Measurements from ENCODE around the gene ST6GALNAC3. TPM values are rescaled to one million over a fixed set of nuclear protein-coding genes. Genes with fewer than 3 reads are reported as not detected.

The ST6GALNAC3 gene
- polyA plus RNA-seq, 4 donors: under 0.01 to 21.7 (median 2.6) TPM

- Histone ChIP-seq H3K27ac (ENCODE audit: low read depth in 1 of 3, low read length in 2 of 3) (no peak overlapping the region), H3K36me3 (ENCODE audit: control insufficient read depth in 3 of 3, insufficient read depth in 2 of 3, low read depth in 1 of 3, low read length in 3 of 3) (no peaks in the 10 kb centered on the region), H3K27me3 (ENCODE audit: control insufficient read depth in 3 of 3, insufficient read depth in 3 of 3, low read length in 3 of 3) (no peaks in the 10 kb centered on the region), H3K9me3 (ENCODE audit: control insufficient read depth in 2 of 2, insufficient read depth in 1 of 2, low read depth in 1 of 2, low read length in 1 of 2) (no peaks in the 10 kb centered on the region), H3K4me1 (ENCODE audit: control insufficient read depth in 3 of 3, insufficient read depth in 2 of 3, low read depth in 1 of 3, low read length in 2 of 3) (no peaks in the 10 kb centered on the region), H3K4me3 (ENCODE audit: low read depth in 1 of 3, low read length in 3 of 3) (no peak overlapping the region)
- WGBS, 3 donors: 68 to 80% (median 77%) methylated on average over 3 of the region's 3 CpGs
- DNase-seq: no peak
- no peak for FAIRE-seq
These were observed 502.5 kb downstream of the ST6GALNAC3 start for GRCh38 chr1:76576876-76577524.

GRCh38 chr1:76577525-76578185 is 503.1 kb downstream of the ST6GALNAC3 start:
- Histone ChIP-seq H3K4me1 (ENCODE audit: control insufficient read depth in 3 of 3, insufficient read depth in 2 of 3, low read depth in 1 of 3, low read length in 2 of 3) (no peaks in the 10 kb centered on the region), H3K9me3 (ENCODE audit: control insufficient read depth in 2 of 2, insufficient read depth in 1 of 2, low read depth in 1 of 2, low read length in 1 of 2) (no peaks in the 10 kb centered on the region), H3K4me3 (ENCODE audit: low read depth in 1 of 3, low read length in 3 of 3) (no peak overlapping the region), H3K27ac (ENCODE audit: low read depth in 1 of 3, low read length in 2 of 3) (no peak overlapping the region), H3K27me3 (ENCODE audit: control insufficient read depth in 3 of 3, insufficient read depth in 3 of 3, low read length in 3 of 3) (no peaks in the 10 kb centered on the region), H3K36me3 (ENCODE audit: control insufficient read depth in 3 of 3, insufficient read depth in 2 of 3, low read depth in 1 of 3, low read length in 3 of 3) (no peaks in the 10 kb centered on the region)
- no peak for FAIRE-seq
- 72 to 94% (median 82%) methylated on average over 3 of the region's 3 CpGs for WGBS, 3 donors
- no peak for DNase-seq

DNA sequence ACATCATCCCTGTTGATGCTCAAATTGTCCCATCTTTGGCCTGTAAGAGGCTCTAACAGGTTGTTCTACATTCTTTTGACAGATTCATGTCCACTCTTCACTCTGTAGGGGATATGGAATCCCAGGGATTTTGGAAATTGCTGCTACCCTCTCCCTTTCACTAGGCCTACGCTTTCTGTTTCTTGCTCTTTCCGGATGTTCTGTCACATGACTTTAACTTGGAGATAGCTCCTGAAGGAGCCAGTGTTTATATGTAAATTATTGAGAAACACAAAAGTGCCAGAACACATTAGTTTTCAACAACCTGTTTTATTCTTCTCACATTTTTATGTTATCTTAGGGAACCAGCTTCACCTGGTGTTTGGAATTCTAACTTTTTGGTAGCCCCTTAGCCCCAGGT is 505.7 kb downstream of the ST6GALNAC3 start:
- H3K4me1 ChIP-seq (ENCODE audit: control insufficient read depth in 3 of 3, insufficient read depth in 2 of 3, low read depth in 1 of 3, low read length in 2 of 3): no peaks in the 10 kb centered on the region
- DNase-seq: no peak
- no peaks in the 10 kb centered on the region for H3K9me3 ChIP-seq (ENCODE audit: control insufficient read depth in 2 of 2, insufficient read depth in 1 of 2, low read depth in 1 of 2, low read length in 1 of 2)
- no peak overlapping the region for H3K4me3 ChIP-seq (ENCODE audit: low read depth in 1 of 3, low read length in 3 of 3)
- FAIRE-seq: no peak
- H3K36me3 ChIP-seq (ENCODE audit: control insufficient read depth in 3 of 3, insufficient read depth in 2 of 3, low read depth in 1 of 3, low read length in 3 of 3): no peaks in the 10 kb centered on the region
- WGBS, 3 donors: 84 to 88% (median 85%) methylated on average over 2 of the region's 2 CpGs
- no peaks in the 10 kb centered on the region for H3K27me3 ChIP-seq (ENCODE audit: control insufficient read depth in 3 of 3, insufficient read depth in 3 of 3, low read length in 3 of 3)
- H3K27ac ChIP-seq (ENCODE audit: low read depth in 1 of 3, low read length in 2 of 3): no peak overlapping the region

DNA sequence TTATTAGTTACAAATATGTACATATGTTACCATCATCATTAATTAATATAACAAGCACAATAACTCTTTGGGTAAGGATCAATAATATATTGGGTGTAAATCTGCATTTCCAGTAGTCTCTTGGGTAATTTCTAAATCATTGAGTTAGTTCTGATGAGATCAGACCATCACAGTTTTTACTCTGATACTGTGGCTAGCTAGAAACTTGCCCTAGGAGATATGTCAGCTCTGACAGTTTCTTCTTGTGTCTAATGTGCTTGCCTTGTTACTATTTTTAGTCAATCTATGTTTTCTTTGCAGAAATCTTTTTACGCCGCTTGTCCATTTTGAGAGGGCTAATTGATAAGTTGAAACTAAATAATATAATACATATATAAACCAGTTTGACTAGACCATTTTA is 507.2 kb downstream of the ST6GALNAC3 start:
- Histone ChIP-seq H3K4me1 (ENCODE audit: control insufficient read depth in 3 of 3, insufficient read depth in 2 of 3, low read depth in 1 of 3, low read length in 2 of 3) (peaks cover 0 to 9% (median 0%) of the 10 kb centered on the region in 3 donors), H3K36me3 (ENCODE audit: control insufficient read depth in 3 of 3, insufficient read depth in 2 of 3, low read depth in 1 of 3, low read length in 3 of 3) (no peaks in the 10 kb centered on the region), H3K4me3 (ENCODE audit: low read depth in 1 of 3, low read length in 3 of 3) (no peak overlapping the region), H3K9me3 (ENCODE audit: control insufficient read depth in 2 of 2, insufficient read depth in 1 of 2, low read depth in 1 of 2, low read length in 1 of 2) (no peaks in the 10 kb centered on the region), H3K27me3 (ENCODE audit: control insufficient read depth in 3 of 3, insufficient read depth in 3 of 3, low read length in 3 of 3) (no peaks in the 10 kb centered on the region), H3K27ac (ENCODE audit: low read depth in 1 of 3, low read length in 2 of 3) (no peak overlapping the region)
- no peak for DNase-seq
- FAIRE-seq: no peak
- 97 to 100% (median 98%) methylated on average over 2 of the region's 2 CpGs for WGBS, 3 donors

DNA sequence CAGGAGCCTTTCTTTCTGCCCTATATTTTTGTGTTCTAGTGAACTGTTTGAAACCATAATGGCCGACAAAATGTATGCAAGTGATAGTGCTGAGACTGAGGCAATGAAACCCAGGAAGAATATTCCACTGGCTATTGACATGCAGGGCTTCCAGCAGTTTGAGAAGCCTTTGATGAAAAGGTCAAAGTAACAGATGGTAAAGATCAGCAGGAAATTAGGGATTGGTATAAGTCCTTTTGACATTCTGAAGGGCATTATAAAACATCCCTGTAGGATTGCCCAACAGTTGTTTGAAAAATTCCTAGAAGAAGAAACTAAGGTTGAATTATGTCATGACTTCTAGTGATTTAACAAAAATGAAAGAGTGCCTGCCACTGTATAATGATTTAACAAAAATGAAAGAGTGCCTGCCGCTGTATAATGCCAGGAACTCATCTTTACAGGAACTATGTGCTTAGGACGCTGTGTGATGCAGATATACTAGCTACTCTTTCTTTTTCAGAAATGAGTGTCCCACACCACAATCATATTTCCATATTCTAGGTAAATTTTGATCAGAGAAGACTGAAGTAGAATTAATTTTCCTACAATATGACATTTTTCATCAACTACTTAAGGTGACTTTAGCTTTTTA is 508.8 kb downstream of the ST6GALNAC3 start:
- Histone ChIP-seq H3K27me3 (ENCODE audit: control insufficient read depth in 3 of 3, insufficient read depth in 3 of 3, low read length in 3 of 3) (no peaks in the 10 kb centered on the region), H3K36me3 (ENCODE audit: control insufficient read depth in 3 of 3, insufficient read depth in 2 of 3, low read depth in 1 of 3, low read length in 3 of 3) (no peaks in the 10 kb centered on the region), H3K4me3 (ENCODE audit: low read depth in 1 of 3, low read length in 3 of 3) (no peak overlapping the region), H3K4me1 (ENCODE audit: control insufficient read depth in 3 of 3, insufficient read depth in 2 of 3, low read depth in 1 of 3, low read length in 2 of 3) (peaks cover 0 to 10% (median 0%) of the 10 kb centered on the region in 3 donors), H3K9me3 (ENCODE audit: control insufficient read depth in 2 of 2, insufficient read depth in 1 of 2, low read depth in 1 of 2, low read length in 1 of 2) (no peaks in the 10 kb centered on the region), H3K27ac (ENCODE audit: low read depth in 1 of 3, low read length in 2 of 3) (peak overlapping the region in 1 of 3 donors; percentile 20)
- FAIRE-seq (no peak), DNase-seq (no peak)
- WGBS, 3 donors: 81 to 87% (median 84%) methylated on average over 3 of the region's 3 CpGs

DNA sequence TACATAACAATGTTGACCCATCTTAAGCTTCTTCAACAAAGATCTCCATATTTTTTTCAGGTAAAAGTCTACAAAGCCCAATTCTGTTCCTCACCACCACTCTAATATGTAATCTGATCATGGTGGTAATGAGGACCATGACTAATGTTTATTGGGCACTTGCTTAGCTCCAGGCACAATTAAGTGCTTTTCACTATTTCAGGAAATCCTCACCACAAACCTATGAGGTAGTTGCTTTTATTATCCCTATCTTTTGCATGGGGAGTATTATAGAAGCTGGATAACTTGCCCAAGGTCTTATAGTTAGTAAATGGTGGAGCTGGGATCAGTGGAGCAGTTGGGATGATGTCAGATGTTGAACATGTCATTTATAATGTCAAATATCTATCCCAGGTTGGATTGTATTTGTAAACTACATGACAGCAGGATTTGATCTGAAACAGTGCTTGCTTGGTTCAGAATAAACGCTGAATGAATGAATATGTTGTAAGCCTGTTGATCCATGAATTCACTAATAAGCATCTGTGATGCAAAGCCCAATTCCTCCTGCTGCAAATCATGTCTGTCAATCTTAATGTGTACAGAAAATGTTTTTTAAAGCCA is 509.4 kb downstream of the ST6GALNAC3 start:
- no peak for DNase-seq
- H3K27me3 ChIP-seq (ENCODE audit: control insufficient read depth in 3 of 3, insufficient read depth in 3 of 3, low read length in 3 of 3): no peaks in the 10 kb centered on the region
- H3K4me1 ChIP-seq (ENCODE audit: control insufficient read depth in 3 of 3, insufficient read depth in 2 of 3, low read depth in 1 of 3, low read length in 2 of 3): peaks cover 0 to 10% (median 0%) of the 10 kb centered on the region in 3 donors
- WGBS, 3 donors: 78 to 93% (median 89%) methylated on average over 1 of the region's 1 CpG
- no peak for FAIRE-seq
- no peak overlapping the region for H3K27ac ChIP-seq (ENCODE audit: low read depth in 1 of 3, low read length in 2 of 3)
- no peaks in the 10 kb centered on the region for H3K36me3 ChIP-seq (ENCODE audit: control insufficient read depth in 3 of 3, insufficient read depth in 2 of 3, low read depth in 1 of 3, low read length in 3 of 3)
- H3K9me3 ChIP-seq (ENCODE audit: control insufficient read depth in 2 of 2, insufficient read depth in 1 of 2, low read depth in 1 of 2, low read length in 1 of 2): no peaks in the 10 kb centered on the region
- H3K4me3 ChIP-seq (ENCODE audit: low read depth in 1 of 3, low read length in 3 of 3): no peak overlapping the region

GRCh38 chr1:76585980-76586674 is 511.6 kb downstream of the ST6GALNAC3 start:
- H3K4me1 ChIP-seq (ENCODE audit: control insufficient read depth in 3 of 3, insufficient read depth in 2 of 3, low read depth in 1 of 3, low read length in 2 of 3): peaks cover 0 to 10% (median 0%) of the 10 kb centered on the region in 3 donors
- 47 to 67% (median 58%) methylated on average over 4 of the region's 4 CpGs for WGBS, 3 donors
- FAIRE-seq: no peak
- no peaks in the 10 kb centered on the region for H3K9me3 ChIP-seq (ENCODE audit: control insufficient read depth in 2 of 2, insufficient read depth in 1 of 2, low read depth in 1 of 2, low read length in 1 of 2)
- H3K27me3 ChIP-seq (ENCODE audit: control insufficient read depth in 3 of 3, insufficient read depth in 3 of 3, low read length in 3 of 3): no peaks in the 10 kb centered on the region
- H3K36me3 ChIP-seq (ENCODE audit: control insufficient read depth in 3 of 3, insufficient read depth in 2 of 3, low read depth in 1 of 3, low read length in 3 of 3): no peaks in the 10 kb centered on the region
- no peak overlapping the region for H3K4me3 ChIP-seq (ENCODE audit: low read depth in 1 of 3, low read length in 3 of 3)
- DNase-seq: peak in 1 of 2 donors; percentile 29
- no peak overlapping the region for H3K27ac ChIP-seq (ENCODE audit: low read depth in 1 of 3, low read length in 2 of 3)

DNA sequence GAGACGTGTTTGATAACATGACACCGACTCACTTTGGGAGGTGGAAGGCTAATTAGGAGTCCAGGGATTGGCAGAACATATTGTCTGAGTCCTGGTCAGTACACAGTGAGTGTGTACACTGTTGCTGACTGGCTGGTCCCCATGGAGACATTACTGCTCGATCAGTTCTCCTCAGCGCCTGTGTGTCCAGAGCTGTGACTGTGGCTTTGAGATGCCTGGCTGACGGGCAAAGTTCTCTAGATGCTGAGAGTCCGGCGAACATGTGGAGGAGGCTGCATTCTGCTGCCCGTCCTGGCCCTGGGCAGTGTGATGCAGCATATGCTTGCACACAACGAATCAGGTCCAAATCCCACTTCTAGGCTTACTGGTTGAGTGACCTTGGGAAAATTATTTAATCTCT is 512.7 kb downstream of the ST6GALNAC3 start:
- FAIRE-seq (no peak), DNase-seq (no peak)
- Histone ChIP-seq H3K4me3 (ENCODE audit: low read depth in 1 of 3, low read length in 3 of 3) (no peak overlapping the region), H3K4me1 (ENCODE audit: control insufficient read depth in 3 of 3, insufficient read depth in 2 of 3, low read depth in 1 of 3, low read length in 2 of 3) (peaks cover 0 to 17% (median 0%) of the 10 kb centered on the region in 3 donors), H3K27me3 (ENCODE audit: control insufficient read depth in 3 of 3, insufficient read depth in 3 of 3, low read length in 3 of 3) (no peaks in the 10 kb centered on the region), H3K27ac (ENCODE audit: low read depth in 1 of 3, low read length in 2 of 3) (no peak overlapping the region), H3K9me3 (ENCODE audit: control insufficient read depth in 2 of 2, insufficient read depth in 1 of 2, low read depth in 1 of 2, low read length in 1 of 2) (no peaks in the 10 kb centered on the region), H3K36me3 (ENCODE audit: control insufficient read depth in 3 of 3, insufficient read depth in 2 of 3, low read depth in 1 of 3, low read length in 3 of 3) (no peaks in the 10 kb centered on the region)
- 87 to 90% (median 87%) methylated on average over 9 of the region's 9 CpGs for WGBS, 3 donors

Data from small intestine (tissue), 7 donors.